ENCODE results near the gene ARHGAP24. TPM values are rescaled to one million over a fixed set of nuclear protein-coding genes. Genes with fewer than 3 reads are reported as not detected.
"Not testable (repeated sequence)": the region's sequence is repeated elsewhere in the genome, so short reads cannot be mapped to it uniquely, and the experiment has no call there.

The ARHGAP24 gene
- total and polyA plus RNA-seq, 2 experiments from 2014 or later: 5.1 to 8.6 TPM

DNA sequence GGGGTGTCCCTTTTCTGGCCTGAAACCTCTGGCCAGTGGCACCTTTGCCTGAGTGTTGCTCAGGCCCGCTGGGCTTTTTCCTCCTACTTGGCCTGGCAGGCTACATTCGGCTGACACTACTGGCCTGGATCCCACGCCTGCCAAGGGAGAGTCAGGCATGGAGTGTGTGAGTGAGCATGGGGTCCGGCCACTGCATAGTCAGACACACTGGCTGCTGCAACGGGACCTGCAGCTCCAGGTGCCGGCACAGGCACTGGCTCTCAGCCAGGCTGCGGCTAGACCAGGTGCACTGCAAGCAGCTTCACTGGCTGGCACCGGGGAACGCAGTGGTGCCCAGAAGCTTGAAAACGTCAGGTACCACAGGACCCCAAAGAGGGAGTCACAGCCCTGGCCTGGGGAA lies 434.9 kb downstream of the ARHGAP24 start:
- H3K36me3 ChIP-seq: no peaks in the 10 kb centered on the region
- no peaks in the 10 kb centered on the region for H3K27me3 ChIP-seq
- TF ChIP-seq, protein P1, sequence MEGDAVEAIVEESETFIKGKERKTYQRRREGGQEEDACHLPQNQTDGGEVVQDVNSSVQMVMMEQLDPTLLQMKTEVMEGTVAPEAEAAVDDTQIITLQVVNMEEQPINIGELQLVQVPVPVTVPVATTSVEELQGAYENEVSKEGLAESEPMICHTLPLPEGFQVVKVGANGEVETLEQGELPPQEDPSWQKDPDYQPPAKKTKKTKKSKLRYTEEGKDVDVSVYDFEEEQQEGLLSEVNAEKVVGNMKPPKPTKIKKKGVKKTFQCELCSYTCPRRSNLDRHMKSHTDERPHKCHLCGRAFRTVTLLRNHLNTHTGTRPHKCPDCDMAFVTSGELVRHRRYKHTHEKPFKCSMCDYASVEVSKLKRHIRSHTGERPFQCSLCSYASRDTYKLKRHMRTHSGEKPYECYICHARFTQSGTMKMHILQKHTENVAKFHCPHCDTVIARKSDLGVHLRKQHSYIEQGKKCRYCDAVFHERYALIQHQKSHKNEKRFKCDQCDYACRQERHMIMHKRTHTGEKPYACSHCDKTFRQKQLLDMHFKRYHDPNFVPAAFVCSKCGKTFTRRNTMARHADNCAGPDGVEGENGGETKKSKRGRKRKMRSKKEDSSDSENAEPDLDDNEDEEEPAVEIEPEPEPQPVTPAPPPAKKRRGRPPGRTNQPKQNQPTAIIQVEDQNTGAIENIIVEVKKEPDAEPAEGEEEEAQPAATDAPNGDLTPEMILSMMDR (IDR thresholded peaks at IDR 0.05; ENCODE audit: low read depth, low read length): no peak
- no peaks in the 10 kb centered on the region for H3K4me1 ChIP-seq (ENCODE audit: low read depth)
- H3K9me3 ChIP-seq (ENCODE audit: low read depth): no peaks in the 10 kb centered on the region
- H3K4me3 ChIP-seq: no peak overlapping the region
- DNase-seq (ENCODE audit: low read depth in 1 of 2, low spot score in 1 of 2): no peak
- no peak overlapping the region for H3K27ac ChIP-seq

DNA sequence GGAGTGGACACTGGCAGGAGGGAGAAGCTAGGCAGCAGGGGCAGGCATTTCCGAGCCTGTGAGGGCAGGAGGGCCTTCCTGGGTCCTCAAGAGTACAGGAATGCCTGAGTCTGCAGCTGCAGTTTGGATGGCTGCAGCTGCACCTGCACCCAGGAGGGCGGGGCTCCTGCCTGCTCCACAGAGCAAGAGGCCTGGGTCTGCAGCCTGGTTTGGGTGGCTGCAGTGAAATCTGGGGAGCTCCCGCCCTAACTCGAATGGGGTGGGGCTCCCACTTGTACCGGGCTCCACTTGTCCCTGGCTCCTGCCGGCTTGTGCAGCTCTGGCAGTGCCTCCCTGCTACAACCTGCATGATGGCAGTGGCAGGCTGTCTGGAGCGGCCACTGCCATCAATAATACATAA lies 436.0 kb downstream of the ARHGAP24 start:
- no peak overlapping the region for H3K4me3 ChIP-seq
- H3K9me3 ChIP-seq (ENCODE audit: low read depth): no peaks in the 10 kb centered on the region
- no peaks in the 10 kb centered on the region for H3K36me3 ChIP-seq
- no peak overlapping the region for H3K27ac ChIP-seq
- TF ChIP-seq, protein P1 (IDR thresholded peaks at IDR 0.05; ENCODE audit: low read depth, low read length): no peak
- DNase-seq (ENCODE audit: low read depth in 1 of 2, low spot score in 1 of 2): no peak
- no peaks in the 10 kb centered on the region for H3K4me1 ChIP-seq (ENCODE audit: low read depth)
- no peaks in the 10 kb centered on the region for H3K27me3 ChIP-seq

DNA sequence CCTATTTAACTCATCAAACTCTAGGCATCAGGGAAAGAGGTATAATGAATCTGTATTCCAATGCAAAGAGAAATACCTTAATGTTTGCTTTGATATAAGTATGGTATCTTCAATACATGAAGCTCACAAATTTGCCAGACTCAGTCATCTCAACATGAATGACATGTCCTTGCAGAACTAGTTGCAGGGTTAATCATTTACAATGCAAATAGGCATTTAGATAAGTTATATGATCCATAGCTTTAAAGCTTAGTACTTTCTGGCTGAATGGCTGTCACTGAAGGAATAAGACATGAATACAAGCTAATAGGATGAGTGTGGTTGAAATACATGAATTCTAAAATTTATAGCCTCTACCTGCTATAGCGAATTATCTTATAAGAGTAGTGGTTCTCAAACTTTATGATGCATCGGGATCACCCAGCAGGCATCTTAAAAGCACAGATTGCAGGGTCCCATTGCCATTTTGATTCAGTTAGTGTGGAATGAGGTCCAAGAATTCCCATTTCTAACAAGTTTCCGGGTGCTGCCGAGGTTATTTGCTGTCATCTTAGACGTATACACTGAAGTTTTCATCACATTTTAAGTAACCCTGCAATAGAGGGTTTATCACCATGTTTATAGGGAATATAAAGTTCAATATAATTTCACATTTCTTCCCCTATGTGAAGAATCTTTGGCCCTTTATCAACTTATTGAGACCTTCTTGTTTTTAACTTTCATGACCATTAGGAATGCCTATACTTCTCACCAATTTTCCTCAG lies 439.2 kb downstream of the ARHGAP24 start:
- Histone ChIP-seq H3K36me3 (no peaks in the 10 kb centered on the region), H3K9me3 (ENCODE audit: low read depth) (no peaks in the 10 kb centered on the region), H3K27me3 (no peaks in the 10 kb centered on the region), H3K4me3 (no peak overlapping the region), H3K4me1 (ENCODE audit: low read depth) (no peaks in the 10 kb centered on the region), H3K27ac (no peak overlapping the region)
- DNase-seq (ENCODE audit: low read depth in 1 of 2, low spot score in 1 of 2): no peak
- TF ChIP-seq, protein P1 (IDR thresholded peaks at IDR 0.05; ENCODE audit: low read depth, low read length): no peak

DNA sequence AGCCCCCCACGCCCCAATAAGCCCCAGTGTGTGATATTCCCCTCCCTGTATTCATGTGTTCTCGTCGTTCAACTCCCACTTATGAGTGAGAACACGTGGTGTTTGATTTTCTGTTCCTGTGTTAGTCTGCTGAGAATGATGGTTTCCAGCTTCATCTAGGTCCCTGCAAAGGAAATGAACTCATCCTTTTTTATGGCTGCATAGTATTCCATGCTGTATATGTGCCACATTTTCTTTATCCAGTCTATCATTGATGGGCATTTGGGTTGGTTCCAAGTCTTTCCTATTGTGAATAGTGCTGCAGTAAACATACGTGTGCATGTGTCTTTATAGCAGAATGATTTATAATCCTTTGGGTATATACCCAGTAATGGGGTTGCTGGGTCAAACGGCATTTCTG lies 440.6 kb downstream of the ARHGAP24 start:
- H3K4me1 ChIP-seq (ENCODE audit: low read depth); DNase-seq (ENCODE audit: low read depth in 1 of 2, low spot score in 1 of 2); H3K27ac ChIP-seq; H3K27me3 ChIP-seq; H3K36me3 ChIP-seq; H3K4me3 ChIP-seq; H3K9me3 ChIP-seq (ENCODE audit: low read depth): not testable (repeated sequence)

DNA sequence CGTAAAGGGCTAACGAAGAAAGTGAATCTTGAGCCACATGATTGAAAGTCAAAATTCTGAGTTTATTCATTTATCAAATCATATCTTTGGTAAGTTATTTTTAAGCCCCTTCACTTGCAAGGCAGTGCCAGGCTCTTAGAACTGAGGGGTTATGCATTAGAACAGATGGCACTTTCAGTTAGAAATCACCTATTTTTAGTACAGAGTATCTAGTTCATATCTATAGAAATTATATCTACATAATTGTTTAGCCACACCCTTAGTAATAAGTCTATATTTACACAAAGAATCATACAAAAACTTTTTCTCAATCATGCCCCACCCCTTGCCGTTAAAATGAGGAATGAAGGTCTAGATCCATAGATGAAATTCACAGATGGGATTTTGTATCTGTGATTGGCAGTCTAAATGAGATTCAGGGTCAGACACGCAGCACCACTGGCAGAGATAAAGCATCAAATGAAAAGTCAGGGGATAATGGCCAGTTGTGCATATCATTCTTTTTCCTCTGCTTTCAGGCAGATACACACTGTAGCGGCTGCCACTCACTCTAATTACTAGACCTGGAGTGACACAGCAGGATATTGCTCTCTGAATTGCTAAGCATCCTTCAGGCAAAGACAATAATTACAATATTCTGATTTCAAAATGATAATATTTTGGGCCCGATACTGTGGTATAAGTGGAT lies 444.4 kb downstream of the ARHGAP24 start:
- Histone ChIP-seq H3K4me1 (ENCODE audit: low read depth) (no peaks in the 10 kb centered on the region), H3K9me3 (ENCODE audit: low read depth) (no peaks in the 10 kb centered on the region), H3K36me3 (no peaks in the 10 kb centered on the region), H3K27ac (no peak overlapping the region), H3K4me3 (no peak overlapping the region), H3K27me3 (no peaks in the 10 kb centered on the region)
- DNase-seq (ENCODE audit: low read depth in 1 of 2, low spot score in 1 of 2): no peak
- TF ChIP-seq, protein P1 (IDR thresholded peaks at IDR 0.05; ENCODE audit: low read depth, low read length): no peak

DNA sequence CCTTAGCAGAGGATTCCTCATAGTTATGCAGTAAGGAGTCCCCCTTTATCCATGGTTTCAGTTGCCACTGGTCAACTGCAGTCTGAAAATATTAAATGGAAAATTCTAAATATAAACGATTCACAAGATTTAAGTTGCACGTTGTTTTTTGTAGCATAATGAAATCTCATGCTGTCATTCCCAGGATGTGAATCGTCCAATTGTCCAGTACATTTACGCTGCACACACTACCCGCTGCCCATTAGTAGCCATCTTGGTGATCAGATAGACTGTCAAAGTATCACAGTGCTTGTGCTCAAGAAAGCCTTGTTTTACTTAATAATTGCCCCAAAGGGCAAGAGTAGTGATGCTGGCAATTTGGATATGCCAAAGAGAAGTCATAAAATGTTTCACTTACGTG lies 450.1 kb downstream of the ARHGAP24 start:
- Histone ChIP-seq H3K27me3 (no peaks in the 10 kb centered on the region), H3K9me3 (ENCODE audit: low read depth) (no peaks in the 10 kb centered on the region), H3K4me1 (ENCODE audit: low read depth) (peaks cover 2% of the 10 kb centered on the region), H3K27ac (no peak overlapping the region), H3K4me3 (no peak overlapping the region), H3K36me3 (no peaks in the 10 kb centered on the region)
- DNase-seq (ENCODE audit: low read depth in 1 of 2, low spot score in 1 of 2): no peak
- TF ChIP-seq, protein P1 (IDR thresholded peaks at IDR 0.05; ENCODE audit: low read depth, low read length): no peak
